HepG2 (cell line): ENCODE measurements around the gene IFNLR1. TPM values are rescaled to one million over a fixed set of nuclear protein-coding genes. Genes with fewer than 3 reads are reported as not detected.

Source experiments
- CAMTA2 ChIP-seq: sonication (generic); formaldehyde crosslinking; IDR thresholded peaks from 2 replicates; pipeline ENCODE4 v1.4.0; 2020; ENCODE audit warnings: mild to moderate bottlenecking, missing genetic modification reagents, borderline replicate concordance
- HDAC2 ChIP-seq: sonication (generic); formaldehyde crosslinking; IDR thresholded peaks from 2 replicates; pipeline ENCODE4 v1.4.0; 2020; ENCODE audit warnings: missing genetic modification reagents
- HMGA1 ChIP-seq: sonication (generic); formaldehyde crosslinking; conservative IDR thresholded peaks from 2 replicates; pipeline ENCODE4 v1.4.0; 2020; ENCODE audit warnings: missing genetic modification reagents
- KMT2B ChIP-seq: IDR thresholded peaks from 2 replicates; pipeline ENCODE4 v1.6.1; 2016; ENCODE audit warnings: missing genetic modification reagents, missing compliant biosample characterization
- LCORL ChIP-seq, 2 experiments: fragments of 450-650 bp in 1 of 2; sonication (generic) in 1 of 2; formaldehyde crosslinking in 1 of 2; IDR thresholded peaks; 2 replicates each; pipeline versions ENCODE4 v1.5.0 to v1.6.1; 2017 to 2020; ENCODE audit warnings: antibody characterized with exemption in 1 of 2, missing genetic modification reagents in 1 of 2
- NR2C2 ChIP-seq: sonication (generic); formaldehyde crosslinking; IDR thresholded peaks from 2 replicates; pipeline ENCODE4 v1.4.0; 2020; ENCODE audit warnings: missing genetic modification reagents, mild to moderate bottlenecking, moderate library complexity, borderline replicate concordance
- SKI ChIP-seq: fragments of 450-650 bp; IDR thresholded peaks from one replicate; pipeline ENCODE4 v1.6.1; 2018; ENCODE audit warnings: mild to moderate bottlenecking; ENCODE audit not compliant: partially characterized antibody
- SMAD3 ChIP-seq: sonication (generic); formaldehyde crosslinking; IDR thresholded peaks from 2 replicates; pipeline ENCODE4 v1.4.0; 2020; ENCODE audit warnings: missing genetic modification reagents
- SRY ChIP-seq: sonication (generic); formaldehyde crosslinking; IDR thresholded peaks from 2 replicates; pipeline ENCODE4 v1.8.0; 2022; ENCODE audit warnings: mild to moderate bottlenecking, missing genetic modification reagents
- ZNF260 ChIP-seq: sonication (generic); formaldehyde crosslinking; IDR thresholded peaks from 2 replicates; pipeline ENCODE4 v1.4.0; 2020; ENCODE audit warnings: missing genetic modification reagents, low read depth, mild to moderate bottlenecking, borderline replicate concordance
- ZNF3 ChIP-seq: IDR thresholded peaks from 2 replicates; pipeline ENCODE4 v1.7.0; 2017; ENCODE audit warnings: inconsistent platforms
- ZSCAN12 ChIP-seq: sonication (generic); formaldehyde crosslinking; IDR thresholded peaks from 2 replicates; pipeline ENCODE4 v1.9.0; 2021; ENCODE audit warnings: mild to moderate bottlenecking, missing genetic modification reagents
- polyA plus RNA-seq, 8 experiments: library from polyadenylated mRNA; depleted of rRNA in 3 of 8; stranded (reverse) in 7 of 8; unstranded in 1 of 8; fragments of >200 nt; fragmentation: Illumina TruSeq in 4 of 8; extraction: Trizol in 4 of 8; gene quantifications; 2 replicates each; pipeline versions ENCODE4 v1.2.1 to v1.2.3, GENCODE V29; 2011 to 2016; ENCODE audit warnings: low read depth in 4 of 8, missing spikeins in 1 of 8, mixed read lengths in 1 of 8; ENCODE audit not compliant: insufficient read depth in 1 of 8
- total RNA-seq, 5 experiments: library from RNA; depleted of rRNA; stranded (reverse); fragments of >200 nt; fragmentation: Illumina TruSeq; extraction: Trizol; gene quantifications; 2 replicates each; pipeline ENCODE4 v1.2.3, GENCODE V29; 2016; ENCODE audit warnings: low read depth in 1 of 5
- TF ChIP-seq, protein P1 (sequence below): sonication (generic); formaldehyde crosslinking; IDR thresholded peaks from 2 replicates; pipeline ENCODE4 v1.8.0; 2022; ENCODE audit warnings: low read depth, missing genetic modification reagents
- TF ChIP-seq, protein P2 (sequence below): sonication (generic); formaldehyde crosslinking; IDR thresholded peaks from 2 replicates; pipeline ENCODE4 v1.4.0; 2020; ENCODE audit warnings: missing genetic modification reagents, borderline replicate concordance
- TF ChIP-seq, protein P3 (sequence below): sonication (generic); formaldehyde crosslinking; IDR thresholded peaks from 2 replicates; pipeline ENCODE4 v1.4.0; 2020; ENCODE audit warnings: mild to moderate bottlenecking, low read depth, missing genetic modification reagents
- TF ChIP-seq, protein P4 (sequence below): sonication (generic); formaldehyde crosslinking; IDR thresholded peaks from 2 replicates; pipeline ENCODE4 v1.5.0; 2020; ENCODE audit warnings: mild to moderate bottlenecking, missing genetic modification reagents

The IFNLR1 gene
- total and polyA plus RNA-seq, 2 of the 13 experiments (the other 11 are each of a cell fraction or from before 2014, with no cell fraction given) = 3.8 to 8.5 TPM

DNA sequence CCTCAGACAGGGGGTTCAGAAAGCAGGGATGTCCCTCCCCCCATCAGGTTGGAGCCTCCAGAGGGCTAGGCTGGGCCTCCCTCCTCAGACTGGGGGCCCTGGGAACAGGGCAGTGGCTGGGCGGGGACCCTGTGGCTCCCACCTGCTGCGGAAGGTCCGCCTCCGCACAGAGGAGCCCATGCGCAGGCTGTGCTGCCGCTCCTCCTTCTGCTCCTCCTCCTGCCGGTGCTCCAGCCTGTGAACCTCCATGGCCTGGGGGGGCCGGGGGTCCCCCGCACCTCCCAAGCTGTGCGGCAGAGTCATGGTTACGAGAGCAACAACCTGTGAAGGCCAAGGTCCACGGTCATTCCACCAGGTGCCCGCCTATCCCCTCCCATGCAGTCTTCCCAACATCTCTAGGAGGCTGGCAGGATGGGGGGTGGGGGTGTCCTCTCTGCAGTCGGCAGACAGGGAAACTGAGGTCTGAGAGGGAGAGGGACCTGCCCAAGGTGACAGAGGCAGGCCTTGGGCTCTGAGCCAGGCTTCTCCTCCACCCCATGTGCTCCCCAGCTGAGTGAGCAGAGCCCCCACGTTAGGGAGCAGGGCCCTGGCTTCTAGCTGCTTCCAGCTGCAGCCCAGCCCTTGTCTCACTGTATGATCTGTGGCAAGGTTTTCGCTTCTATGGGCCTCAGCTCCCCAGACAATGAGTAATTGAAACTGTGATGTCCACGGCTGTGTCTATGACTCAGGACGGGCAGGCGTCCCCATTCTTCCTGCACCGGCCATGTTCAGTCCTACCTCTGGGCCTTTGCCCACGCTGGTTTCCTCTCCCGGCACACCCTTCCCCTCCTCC lies 78.5 kb downstream of the IFNLR1 start (continued):
- TF ChIP-seq NR2C2 (CRISPR knock-in tag) = 0 out of 2 replicates have a peak, but pooled peaks have one; percentile 37
- TF ChIP-seq, protein P1, sequence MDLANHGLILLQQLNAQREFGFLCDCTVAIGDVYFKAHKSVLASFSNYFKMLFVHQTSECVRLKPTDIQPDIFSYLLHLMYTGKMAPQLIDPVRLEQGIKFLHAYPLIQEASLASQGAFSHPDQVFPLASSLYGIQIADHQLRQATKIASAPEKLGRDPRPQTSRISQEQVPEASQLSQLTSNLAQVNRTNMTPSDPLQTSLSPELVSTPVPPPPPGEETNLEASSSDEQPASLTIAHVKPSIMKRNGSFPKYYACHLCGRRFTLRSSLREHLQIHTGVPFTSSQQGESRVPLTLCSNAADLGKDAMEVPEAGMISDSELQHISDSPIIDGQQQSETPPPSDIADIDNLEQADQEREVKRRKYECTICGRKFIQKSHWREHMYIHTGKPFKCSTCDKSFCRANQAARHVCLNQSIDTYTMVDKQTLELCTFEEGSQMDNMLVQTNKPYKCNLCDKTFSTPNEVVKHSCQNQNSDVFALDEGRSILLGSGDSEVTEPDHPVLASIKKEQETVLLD (CRISPR knock-in tag) = 0 out of 2 replicates have a peak, but pooled peaks have one; percentile 43
- TF ChIP-seq, protein P2, sequence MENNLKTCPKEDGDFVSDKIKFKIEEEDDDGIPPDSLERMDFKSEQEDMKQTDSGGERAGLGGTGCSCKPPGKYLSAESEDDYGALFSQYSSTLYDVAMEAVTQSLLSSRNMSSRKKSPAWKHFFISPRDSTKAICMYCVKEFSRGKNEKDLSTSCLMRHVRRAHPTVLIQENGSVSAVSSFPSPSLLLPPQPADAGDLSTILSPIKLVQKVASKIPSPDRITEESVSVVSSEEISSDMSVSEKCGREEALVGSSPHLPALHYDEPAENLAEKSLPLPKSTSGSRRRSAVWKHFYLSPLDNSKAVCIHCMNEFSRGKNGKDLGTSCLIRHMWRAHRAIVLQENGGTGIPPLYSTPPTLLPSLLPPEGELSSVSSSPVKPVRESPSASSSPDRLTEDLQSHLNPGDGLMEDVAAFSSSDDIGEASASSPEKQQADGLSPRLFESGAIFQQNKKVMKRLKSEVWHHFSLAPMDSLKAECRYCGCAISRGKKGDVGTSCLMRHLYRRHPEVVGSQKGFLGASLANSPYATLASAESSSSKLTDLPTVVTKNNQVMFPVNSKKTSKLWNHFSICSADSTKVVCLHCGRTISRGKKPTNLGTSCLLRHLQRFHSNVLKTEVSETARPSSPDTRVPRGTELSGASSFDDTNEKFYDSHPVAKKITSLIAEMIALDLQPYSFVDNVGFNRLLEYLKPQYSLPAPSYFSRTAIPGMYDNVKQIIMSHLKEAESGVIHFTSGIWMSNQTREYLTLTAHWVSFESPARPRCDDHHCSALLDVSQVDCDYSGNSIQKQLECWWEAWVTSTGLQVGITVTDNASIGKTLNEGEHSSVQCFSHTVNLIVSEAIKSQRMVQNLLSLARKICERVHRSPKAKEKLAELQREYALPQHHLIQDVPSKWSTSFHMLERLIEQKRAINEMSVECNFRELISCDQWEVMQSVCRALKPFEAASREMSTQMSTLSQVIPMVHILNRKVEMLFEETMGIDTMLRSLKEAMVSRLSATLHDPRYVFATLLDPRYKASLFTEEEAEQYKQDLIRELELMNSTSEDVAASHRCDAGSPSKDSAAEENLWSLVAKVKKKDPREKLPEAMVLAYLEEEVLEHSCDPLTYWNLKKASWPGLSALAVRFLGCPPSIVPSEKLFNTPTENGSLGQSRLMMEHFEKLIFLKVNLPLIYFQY (CRISPR knock-in tag) = no peak
- TF ChIP-seq ZNF260 (CRISPR knock-in tag) = no peak
- TF ChIP-seq SMAD3 = 0 out of 2 replicates have a peak, but pooled peaks have one; percentile 15
- TF ChIP-seq SRY (CRISPR knock-in tag) = no peak
- TF ChIP-seq LCORL (IDR thresholded peaks at IDR 0.05) = no peak
- peak; percentile 78 for TF ChIP-seq LCORL (CRISPR knock-in tag; IDR thresholded peaks at IDR 0.05)
- TF ChIP-seq ZSCAN12 (CRISPR knock-in tag) = 0 out of 2 replicates have a peak, but pooled peaks have one; percentile 25
- TF ChIP-seq HMGA1 (CRISPR knock-in tag) = no peak
- TF ChIP-seq, protein P3, sequence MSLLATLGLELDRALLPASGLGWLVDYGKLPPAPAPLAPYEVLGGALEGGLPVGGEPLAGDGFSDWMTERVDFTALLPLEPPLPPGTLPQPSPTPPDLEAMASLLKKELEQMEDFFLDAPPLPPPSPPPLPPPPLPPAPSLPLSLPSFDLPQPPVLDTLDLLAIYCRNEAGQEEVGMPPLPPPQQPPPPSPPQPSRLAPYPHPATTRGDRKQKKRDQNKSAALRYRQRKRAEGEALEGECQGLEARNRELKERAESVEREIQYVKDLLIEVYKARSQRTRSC (CRISPR knock-in tag) = 0 out of 2 replicates have a peak, but pooled peaks have one; percentile 39
- peak; percentile 49 for TF ChIP-seq HDAC2
- peak; percentile 42 for TF ChIP-seq SKI
- TF ChIP-seq, protein P4, sequence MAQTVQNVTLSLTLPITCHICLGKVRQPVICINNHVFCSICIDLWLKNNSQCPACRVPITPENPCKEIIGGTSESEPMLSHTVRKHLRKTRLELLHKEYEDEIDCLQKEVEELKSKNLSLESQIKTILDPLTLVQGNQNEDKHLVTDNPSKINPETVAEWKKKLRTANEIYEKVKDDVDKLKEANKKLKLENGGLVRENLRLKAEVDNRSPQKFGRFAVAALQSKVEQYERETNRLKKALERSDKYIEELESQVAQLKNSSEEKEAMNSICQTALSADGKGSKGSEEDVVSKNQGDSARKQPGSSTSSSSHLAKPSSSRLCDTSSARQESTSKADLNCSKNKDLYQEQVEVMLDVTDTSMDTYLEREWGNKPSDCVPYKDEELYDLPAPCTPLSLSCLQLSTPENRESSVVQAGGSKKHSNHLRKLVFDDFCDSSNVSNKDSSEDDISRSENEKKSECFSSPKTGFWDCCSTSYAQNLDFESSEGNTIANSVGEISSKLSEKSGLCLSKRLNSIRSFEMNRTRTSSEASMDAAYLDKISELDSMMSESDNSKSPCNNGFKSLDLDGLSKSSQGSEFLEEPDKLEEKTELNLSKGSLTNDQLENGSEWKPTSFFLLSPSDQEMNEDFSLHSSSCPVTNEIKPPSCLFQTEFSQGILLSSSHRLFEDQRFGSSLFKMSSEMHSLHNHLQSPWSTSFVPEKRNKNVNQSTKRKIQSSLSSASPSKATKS (CRISPR knock-in tag) = no peak
- TF ChIP-seq ZNF3 = no peak
- no peak for TF ChIP-seq CAMTA2 (CRISPR knock-in tag)
- TF ChIP-seq KMT2B (CRISPR knock-in tag) = peak; percentile 52; the same call in 1 of the 2 replicates
